ENCODE measurements around the gene FAM240A. TPM values are rescaled to one million over a fixed set of nuclear protein-coding genes. Genes with fewer than 3 reads are reported as not detected.

Gene FAM240A
- total RNA-seq, 1 experiment from 2014 or later = not detected

DNA sequence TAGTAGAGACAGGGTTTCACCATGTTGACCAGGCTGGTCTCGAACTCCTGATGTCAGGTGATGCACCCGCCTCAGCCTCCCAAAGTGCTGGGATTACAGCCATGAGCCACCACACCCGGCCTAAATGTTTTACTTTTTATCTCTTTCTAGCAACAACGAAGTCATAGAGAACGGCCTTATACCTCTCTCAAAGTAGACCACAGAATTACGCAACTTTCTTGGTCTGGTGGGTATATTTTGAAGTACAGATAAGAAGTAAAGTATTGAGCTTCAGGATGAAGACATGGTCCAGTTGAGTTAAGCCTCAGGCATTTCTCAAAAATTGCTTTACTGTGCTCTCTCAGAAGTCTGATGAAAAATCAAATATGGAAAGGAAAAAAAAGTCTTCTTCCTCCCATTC, 30.6 kb downstream of the FAM240A start:
- H3K4me3 ChIP-seq = no peak overlapping the region
- H3K9me3 ChIP-seq = no peaks in the 10 kb centered on the region
- no peak for DNase-seq
- H3K36me3 ChIP-seq = no peaks in the 10 kb centered on the region
- no peaks in the 10 kb centered on the region for H3K27me3 ChIP-seq

DNA sequence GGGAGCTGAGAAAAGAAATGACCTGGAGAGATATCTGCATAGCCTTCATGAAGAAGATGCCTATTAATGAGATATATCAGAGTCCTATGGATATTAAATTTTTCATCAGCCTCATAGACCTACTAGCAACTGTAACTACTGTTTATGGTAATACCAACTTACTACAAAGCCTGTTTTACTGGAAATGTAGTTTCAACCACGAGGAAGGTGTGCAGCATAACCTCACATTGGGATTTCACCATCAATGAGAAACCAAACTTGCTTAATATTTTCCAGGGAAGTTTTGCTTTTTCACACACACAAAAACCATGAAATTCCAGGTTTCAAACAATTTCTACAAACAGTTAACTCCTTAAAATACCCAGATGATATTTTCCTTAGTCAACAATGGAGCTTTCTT, 31.4 kb downstream of the FAM240A start:
- Histone ChIP-seq H3K9me3 (no peaks in the 10 kb centered on the region), H3K27me3 (no peaks in the 10 kb centered on the region), H3K36me3 (no peaks in the 10 kb centered on the region), H3K4me3 (no peak overlapping the region)
- DNase-seq = no peak

GRCh38 chr3:46646700-46647099, 34.4 kb downstream of the FAM240A start:
- Histone ChIP-seq H3K36me3 (no peaks in the 10 kb centered on the region), H3K9me3 (no peaks in the 10 kb centered on the region), H3K4me3 (no peak overlapping the region), H3K27me3 (no peaks in the 10 kb centered on the region)
- no peak for DNase-seq

DNA sequence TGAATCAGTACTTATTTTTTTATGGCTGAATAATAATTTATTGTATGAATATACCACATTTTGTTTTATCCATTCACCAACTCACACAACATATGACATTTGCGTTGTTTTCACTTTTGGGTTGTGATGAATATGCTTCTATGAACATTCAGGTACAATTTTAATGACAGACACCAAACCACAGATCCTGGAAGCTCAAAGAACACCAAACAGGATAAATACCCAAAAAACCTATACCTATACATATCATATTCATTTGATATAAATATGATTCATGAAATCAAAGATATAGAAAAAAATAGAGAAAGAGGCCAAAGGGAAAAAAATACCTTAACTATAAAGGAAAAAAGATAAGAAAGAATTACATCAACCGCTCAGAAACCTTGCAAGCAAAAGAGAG, 35.8 kb downstream of the FAM240A start:
- H3K4me3 ChIP-seq = no peak overlapping the region
- no peak for DNase-seq
- 0 out of 2 replicates have a peak, but pooled peaks cover 2% of the 10 kb centered on the region for H3K9me3 ChIP-seq
- H3K36me3 ChIP-seq = no peaks in the 10 kb centered on the region
- no peaks in the 10 kb centered on the region for H3K27me3 ChIP-seq

- Histone ChIP-seq H3K4me3 (no peak overlapping the region), H3K27me3 (no peaks in the 10 kb centered on the region), H3K36me3 (no peaks in the 10 kb centered on the region), H3K9me3 (0 out of 2 replicates have a peak, but pooled peaks cover 2% of the 10 kb centered on the region)
- DNase-seq = no peak
Measured at GRCh38 chr3:46649436-46649835, 37.1 kb downstream of the FAM240A start.

DNA sequence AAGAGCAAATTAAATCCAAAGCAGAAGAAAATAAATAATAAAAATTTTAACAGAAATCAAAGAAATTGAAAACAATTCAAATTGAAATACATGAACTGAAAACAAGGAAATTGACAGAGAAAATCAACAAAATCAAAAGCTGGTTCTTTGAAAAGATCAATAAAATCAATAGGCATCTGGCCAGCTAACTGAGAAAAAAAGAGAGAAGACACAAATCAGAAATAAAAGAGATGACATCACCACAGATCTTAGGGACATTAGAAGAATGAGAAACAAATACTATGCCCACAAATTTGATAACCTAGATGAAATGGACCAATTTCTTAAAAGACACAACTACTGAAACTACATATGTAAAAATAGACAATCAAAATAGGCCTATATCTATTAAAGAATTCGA, 38.8 kb downstream of the FAM240A start:
- Histone ChIP-seq H3K9me3 (0 out of 2 replicates have a peak, but pooled peaks cover 2% of the 10 kb centered on the region), H3K27me3 (no peaks in the 10 kb centered on the region), H3K4me3 (no peak overlapping the region), H3K36me3 (no peaks in the 10 kb centered on the region)
- no peak for DNase-seq

- no peak for DNase-seq
- H3K27me3 ChIP-seq = no peaks in the 10 kb centered on the region
- H3K9me3 ChIP-seq = 0 out of 2 replicates have a peak, but pooled peaks cover 2% of the 10 kb centered on the region
- H3K36me3 ChIP-seq = no peaks in the 10 kb centered on the region
- H3K4me3 ChIP-seq = no peak overlapping the region
Measured at GRCh38 chr3:46655271-46655670, 42.9 kb downstream of the FAM240A start.

DNA sequence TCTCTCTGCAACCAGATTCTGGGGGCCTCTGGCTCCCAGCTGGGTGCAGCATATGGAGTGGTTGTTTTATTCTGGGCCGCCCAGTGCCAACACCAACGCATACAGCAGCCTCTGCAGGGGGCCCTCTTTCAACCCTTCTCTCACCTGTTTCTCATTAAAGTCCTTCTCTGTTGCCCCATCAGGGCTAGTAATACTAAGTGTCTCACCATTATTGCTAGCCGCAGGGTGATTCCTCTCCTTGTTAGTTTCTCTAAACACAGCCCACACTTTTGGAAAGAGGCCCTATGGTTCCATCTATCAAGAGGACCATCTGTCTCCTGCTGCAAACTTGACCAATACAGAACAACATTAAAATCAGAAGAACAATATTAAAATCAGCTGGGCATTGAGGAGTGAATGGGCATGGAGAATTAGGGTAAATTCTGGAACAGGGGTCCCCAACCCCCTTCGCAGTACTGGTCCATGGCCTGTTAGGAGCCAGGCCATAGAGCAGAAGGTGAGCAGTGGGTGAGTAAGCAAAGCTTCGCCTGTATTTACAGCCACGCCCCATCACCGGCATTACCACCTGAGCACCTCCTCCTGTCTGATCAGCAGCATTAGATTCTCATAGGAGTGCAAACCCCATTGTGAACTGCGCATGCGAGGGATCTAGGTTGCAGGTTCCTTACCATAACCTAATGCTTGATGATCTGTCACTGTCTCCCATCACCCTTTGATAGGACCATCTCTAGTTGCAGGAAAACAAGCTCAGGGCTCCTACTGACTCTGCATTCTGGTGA, 44.6 kb downstream of the FAM240A start:
- no peaks in the 10 kb centered on the region for H3K36me3 ChIP-seq
- H3K27me3 ChIP-seq = no peaks in the 10 kb centered on the region
- H3K4me3 ChIP-seq = no peak overlapping the region
- H3K9me3 ChIP-seq = 0 out of 2 replicates have a peak, but pooled peaks cover 1% of the 10 kb centered on the region
- DNase-seq = no peak

DNA sequence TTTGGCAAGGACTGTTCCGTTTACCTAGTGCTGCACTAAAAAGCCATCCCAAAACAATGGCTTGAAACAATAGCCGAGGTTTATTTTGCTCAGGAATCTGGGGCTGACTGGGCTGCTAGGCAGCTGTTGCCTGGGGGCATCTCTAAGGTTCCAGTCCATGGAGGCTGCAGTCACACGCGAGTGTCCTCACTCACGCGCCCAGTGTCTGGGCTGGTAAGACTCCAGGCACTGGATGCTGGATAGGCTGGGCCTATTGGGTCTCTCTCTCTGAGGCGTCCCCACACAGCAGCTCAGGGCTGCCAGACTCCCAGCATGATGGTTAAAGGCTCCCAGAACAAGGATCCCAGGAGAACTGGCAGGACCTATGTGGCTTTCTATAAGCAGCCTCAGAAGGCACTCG, 47.0 kb downstream of the FAM240A start:
- H3K4me3 ChIP-seq = no peak overlapping the region
- no peaks in the 10 kb centered on the region for H3K9me3 ChIP-seq
- no peaks in the 10 kb centered on the region for H3K27me3 ChIP-seq
- DNase-seq = no peak
- H3K36me3 ChIP-seq = no peaks in the 10 kb centered on the region

- no peak overlapping the region for H3K4me3 ChIP-seq
- H3K36me3 ChIP-seq = no peaks in the 10 kb centered on the region
- no peak for DNase-seq
- H3K9me3 ChIP-seq = no peaks in the 10 kb centered on the region
- H3K27me3 ChIP-seq = no peaks in the 10 kb centered on the region
Measured at GRCh38 chr3:46660003-46660402, 47.7 kb downstream of the FAM240A start.

- no peak overlapping the region for H3K4me3 ChIP-seq
- no peak for DNase-seq
- H3K9me3 ChIP-seq = no peaks in the 10 kb centered on the region
Measured at GRCh38 chr3:46660543-46661523, 48.5 kb downstream of the FAM240A start.

DNA sequence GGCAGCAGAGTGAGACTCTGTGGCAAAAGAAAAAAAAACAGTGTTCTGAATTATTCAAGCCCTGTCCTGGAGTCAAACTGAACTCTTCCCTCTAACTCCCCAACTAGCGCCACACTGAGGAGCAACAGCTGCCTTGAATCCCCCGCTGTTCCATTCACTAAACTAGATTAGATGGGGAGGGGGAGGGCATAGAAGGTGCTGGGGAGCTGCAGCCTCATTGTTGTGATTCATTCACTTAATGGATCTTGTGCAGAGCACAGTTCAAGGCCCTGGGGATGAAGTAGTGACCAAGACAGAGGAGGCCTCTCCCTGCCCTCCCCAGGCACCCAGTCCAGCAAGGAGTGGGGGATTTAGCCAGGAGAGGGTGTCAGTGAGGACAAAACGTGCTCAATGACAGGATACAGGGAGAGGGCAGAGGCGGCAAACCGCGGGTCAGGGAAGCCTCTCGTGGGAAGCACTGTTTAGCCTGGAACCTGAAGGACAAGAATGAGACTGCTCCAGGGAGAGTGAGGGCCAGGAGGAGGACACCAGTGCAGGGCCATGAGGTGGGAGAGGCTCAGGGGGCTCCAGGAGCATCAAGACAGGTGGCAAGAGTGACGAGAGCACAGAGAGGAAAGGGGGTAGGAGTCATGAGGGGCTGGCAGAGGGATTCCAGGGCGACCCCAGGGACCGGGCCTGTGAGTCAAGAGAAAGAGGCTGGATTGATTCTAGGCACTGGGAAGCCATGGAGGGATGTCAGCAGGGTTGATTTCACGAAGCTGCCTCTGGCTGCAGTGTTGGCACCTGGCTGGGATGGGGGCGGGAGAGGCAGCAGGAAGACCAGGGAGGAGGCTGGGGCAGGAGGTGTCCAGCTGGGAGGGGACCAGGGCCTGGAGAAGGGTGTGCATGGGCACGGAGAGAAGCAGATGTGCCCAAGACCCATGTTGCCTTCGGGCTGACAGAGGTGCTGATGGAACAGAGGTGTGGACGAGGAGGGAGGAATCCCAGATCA, 49.7 kb downstream of the FAM240A start:
- no peaks in the 10 kb centered on the region for H3K9me3 ChIP-seq
- H3K36me3 ChIP-seq = no peaks in the 10 kb centered on the region
- H3K4me3 ChIP-seq = no peak overlapping the region
- H3K27me3 ChIP-seq = no peaks in the 10 kb centered on the region
- DNase-seq = no peak

More at GRCh38 chr3:46660543-46661523, 48.5 kb downstream of the FAM240A start:
- no peaks in the 10 kb centered on the region for H3K36me3 ChIP-seq
- no peaks in the 10 kb centered on the region for H3K27me3 ChIP-seq

GRCh38 chr3:46662771-46663551, 50.6 kb downstream of the FAM240A start:
- H3K4me3 ChIP-seq = no peak overlapping the region
- peak; percentile 34 for DNase-seq

GRCh38 chr3:46663591-46664135, 51.3 kb downstream of the FAM240A start:
- H3K36me3 ChIP-seq = no peaks in the 10 kb centered on the region
- no peaks in the 10 kb centered on the region for H3K9me3 ChIP-seq
- DNase-seq = no peak
- H3K27me3 ChIP-seq = no peaks in the 10 kb centered on the region
- no peak overlapping the region for H3K4me3 ChIP-seq

More at GRCh38 chr3:46662771-46663551, 50.6 kb downstream of the FAM240A start:
- H3K36me3 ChIP-seq = no peaks in the 10 kb centered on the region
- H3K9me3 ChIP-seq = no peaks in the 10 kb centered on the region
- H3K27me3 ChIP-seq = no peaks in the 10 kb centered on the region

- DNase-seq = no peak
Measured at GRCh38 chr3:46664188-46664970, 52.1 kb downstream of the FAM240A start.

More at GRCh38 chr3:46664188-46664970, 52.1 kb downstream of the FAM240A start:
- Histone ChIP-seq H3K4me3 (no peak overlapping the region), H3K27me3 (no peaks in the 10 kb centered on the region), H3K9me3 (no peaks in the 10 kb centered on the region), H3K36me3 (no peaks in the 10 kb centered on the region)

Measured in MG63 (cell line).